Progenitor cell of endocrine pancreas (in vitro differentiated cells): ENCODE measurements around the gene SUGCT. TPM values are rescaled to one million over a fixed set of nuclear protein-coding genes. Genes with fewer than 3 reads are reported as not detected.
A peak's percentile ranks its signal among the peaks of the same experiment; 100 is the strongest.

ENCODE experiments used
- DNase-seq: peaks from one replicate; pipeline ENCODE4 v3.0.0; 2021; ENCODE audit warnings: low spot score; ENCODE audit not compliant: unreplicated experiment
- H3K27ac Mint-ChIP-seq: 2 replicates; pipeline ENCODE4 v1.8.0; 2021; ENCODE audit warnings: mild to moderate bottlenecking, moderate library complexity, mixed read lengths
- H3K27me3 Mint-ChIP-seq: 2 replicates; pipeline ENCODE4 v1.8.0; 2021; ENCODE audit warnings: mixed read lengths
- H3K36me3 Mint-ChIP-seq: 2 replicates; pipeline ENCODE4 v1.8.0; 2022; ENCODE audit warnings: mixed read lengths; ENCODE audit not compliant: insufficient read depth
- H3K4me1 Mint-ChIP-seq: 2 replicates; pipeline ENCODE4 v1.8.0; 2021; ENCODE audit warnings: low read depth, mixed read lengths
- H3K4me3 Mint-ChIP-seq: 2 replicates; pipeline ENCODE4 v1.8.0; 2021; ENCODE audit warnings: low read depth, mild to moderate bottlenecking, moderate library complexity, mixed read lengths
- H3K9me3 Mint-ChIP-seq: 2 replicates; pipeline ENCODE4 v1.8.0; 2021; ENCODE audit warnings: low read depth, mixed read lengths
- total RNA-seq: library from RNA; stranded (reverse); gene quantifications from 2 replicates; pipeline ENCODE4 v1.2.1, GENCODE V29; 2021
- TF ChIP-seq, protein P1 (sequence below): fragments of 200-600 bp; sonication (generic); IDR thresholded peaks from one replicate; pipeline ENCODE4 v1.5.0; 2021; ENCODE audit warnings: antibody characterized with exemption, mild to moderate bottlenecking; ENCODE audit not compliant: unreplicated experiment

Gene SUGCT
- total RNA-seq, 1 donor from 2014 or later, result 6.2 TPM

DNA sequence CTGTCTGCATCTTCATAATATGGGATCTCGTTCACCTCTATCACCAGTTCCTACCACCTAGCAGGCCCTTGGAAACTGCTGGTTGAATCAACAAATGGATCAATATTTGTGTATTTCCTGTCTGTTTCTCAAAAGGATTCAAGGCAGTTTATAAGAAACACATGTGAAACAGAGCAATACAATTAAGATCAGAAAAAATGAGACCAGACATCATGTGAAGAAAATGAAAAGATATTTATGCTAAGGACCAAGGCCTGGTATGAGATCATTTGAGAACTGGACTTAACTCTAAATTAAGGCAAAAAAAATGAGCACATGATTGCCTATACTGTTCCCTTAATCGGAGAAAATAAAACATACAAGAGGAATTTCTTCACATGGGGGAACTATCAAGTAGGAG lies 589.0 kb downstream of the SUGCT start:
- Mint-ChIP-seq H3K4me3 (no peak overlapping the region), H3K27me3 (no peaks in the 10 kb centered on the region), H3K9me3 (peaks cover 4% of the 10 kb centered on the region), H3K4me1 (peaks cover 2% of the 10 kb centered on the region), H3K27ac (no peak overlapping the region), H3K36me3 (no peaks in the 10 kb centered on the region)
- no peak for DNase-seq
- TF ChIP-seq, protein P1, sequence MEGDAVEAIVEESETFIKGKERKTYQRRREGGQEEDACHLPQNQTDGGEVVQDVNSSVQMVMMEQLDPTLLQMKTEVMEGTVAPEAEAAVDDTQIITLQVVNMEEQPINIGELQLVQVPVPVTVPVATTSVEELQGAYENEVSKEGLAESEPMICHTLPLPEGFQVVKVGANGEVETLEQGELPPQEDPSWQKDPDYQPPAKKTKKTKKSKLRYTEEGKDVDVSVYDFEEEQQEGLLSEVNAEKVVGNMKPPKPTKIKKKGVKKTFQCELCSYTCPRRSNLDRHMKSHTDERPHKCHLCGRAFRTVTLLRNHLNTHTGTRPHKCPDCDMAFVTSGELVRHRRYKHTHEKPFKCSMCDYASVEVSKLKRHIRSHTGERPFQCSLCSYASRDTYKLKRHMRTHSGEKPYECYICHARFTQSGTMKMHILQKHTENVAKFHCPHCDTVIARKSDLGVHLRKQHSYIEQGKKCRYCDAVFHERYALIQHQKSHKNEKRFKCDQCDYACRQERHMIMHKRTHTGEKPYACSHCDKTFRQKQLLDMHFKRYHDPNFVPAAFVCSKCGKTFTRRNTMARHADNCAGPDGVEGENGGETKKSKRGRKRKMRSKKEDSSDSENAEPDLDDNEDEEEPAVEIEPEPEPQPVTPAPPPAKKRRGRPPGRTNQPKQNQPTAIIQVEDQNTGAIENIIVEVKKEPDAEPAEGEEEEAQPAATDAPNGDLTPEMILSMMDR, result no peak

DNA sequence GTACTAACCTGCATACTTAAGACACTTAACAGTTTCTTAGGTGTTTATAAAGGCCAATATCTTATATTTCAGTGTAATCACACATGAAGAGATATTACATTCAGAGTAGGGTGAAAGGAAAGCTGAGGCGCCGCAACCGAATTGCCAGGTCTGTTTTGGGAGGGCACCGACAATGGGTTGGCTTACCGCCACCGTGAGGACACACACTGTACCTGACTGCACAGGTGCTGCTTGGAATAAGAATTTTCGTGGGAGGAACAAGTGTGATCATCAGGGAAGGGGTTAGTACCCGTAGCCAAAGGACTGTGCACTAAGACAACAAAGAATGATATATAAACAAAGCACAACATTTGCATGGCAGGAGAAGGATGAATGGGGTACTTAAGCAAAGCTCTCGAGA lies 591.8 kb downstream of the SUGCT start:
- H3K4me1 Mint-ChIP-seq, result peaks cover 2% of the 10 kb centered on the region
- no peaks in the 10 kb centered on the region for H3K36me3 Mint-ChIP-seq
- no peak overlapping the region for H3K4me3 Mint-ChIP-seq
- DNase-seq, result no peak
- H3K9me3 Mint-ChIP-seq, result peaks cover 10% of the 10 kb centered on the region
- H3K27me3 Mint-ChIP-seq, result no peaks in the 10 kb centered on the region
- TF ChIP-seq, protein P1, result no peak
- no peak overlapping the region for H3K27ac Mint-ChIP-seq

DNA sequence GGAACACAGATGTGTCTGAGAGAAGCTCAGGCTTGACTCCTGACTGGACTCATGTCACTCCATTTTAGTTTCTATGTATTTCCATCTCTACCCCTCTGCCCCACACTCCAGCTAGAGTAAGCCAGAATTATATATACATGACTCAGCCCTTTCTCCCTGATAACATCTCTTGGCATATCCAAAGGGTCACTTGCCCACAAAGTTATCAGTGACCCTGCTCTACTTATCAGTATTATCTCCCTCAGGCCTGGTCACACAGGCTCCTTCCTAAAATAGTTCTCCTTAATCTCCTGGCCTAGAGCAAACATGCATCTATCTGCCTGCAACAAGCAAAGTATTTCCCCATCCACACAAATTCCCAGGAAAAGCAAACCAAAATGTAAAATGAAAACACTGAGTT lies 598.3 kb downstream of the SUGCT start:
- no peaks in the 10 kb centered on the region for H3K27me3 Mint-ChIP-seq
- peaks cover 10% of the 10 kb centered on the region for H3K4me1 Mint-ChIP-seq
- no peak overlapping the region for H3K4me3 Mint-ChIP-seq

DNA sequence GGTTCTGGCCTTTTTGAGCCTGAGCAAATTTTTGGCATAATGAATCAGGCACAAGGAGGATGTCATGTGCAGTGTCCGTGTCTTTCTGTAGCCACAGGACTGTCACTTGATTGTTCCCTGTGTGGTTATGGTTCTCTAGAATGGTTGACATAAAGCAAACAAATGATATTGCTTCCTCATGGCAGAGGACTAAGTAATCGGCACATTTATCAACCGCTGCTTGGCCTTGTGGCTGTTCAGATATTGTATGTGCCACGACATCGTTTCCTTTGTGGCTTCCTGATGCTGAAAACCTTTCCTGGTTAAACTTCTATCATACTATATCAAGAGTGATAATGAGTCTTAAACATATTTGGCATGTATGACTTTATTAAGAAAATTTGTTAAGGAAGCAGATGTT lies 598.8 kb downstream of the SUGCT start:
- TF ChIP-seq, protein P1, result no peak
- Mint-ChIP-seq H3K9me3 (peaks cover 13% of the 10 kb centered on the region), H3K27me3 (no peaks in the 10 kb centered on the region), H3K36me3 (no peaks in the 10 kb centered on the region), H3K27ac (peak overlapping the region; percentile 4), H3K4me1 (peaks cover 10% of the 10 kb centered on the region), H3K4me3 (no peak overlapping the region)
- DNase-seq, result no peak

More for the DNA sequence above, 598.3 kb downstream of the SUGCT start:
- no peak for DNase-seq
- TF ChIP-seq, protein P1, result no peak
- H3K9me3 Mint-ChIP-seq, result peaks cover 13% of the 10 kb centered on the region
- H3K36me3 Mint-ChIP-seq, result no peaks in the 10 kb centered on the region
- H3K27ac Mint-ChIP-seq, result peak overlapping the region; percentile 4

DNA sequence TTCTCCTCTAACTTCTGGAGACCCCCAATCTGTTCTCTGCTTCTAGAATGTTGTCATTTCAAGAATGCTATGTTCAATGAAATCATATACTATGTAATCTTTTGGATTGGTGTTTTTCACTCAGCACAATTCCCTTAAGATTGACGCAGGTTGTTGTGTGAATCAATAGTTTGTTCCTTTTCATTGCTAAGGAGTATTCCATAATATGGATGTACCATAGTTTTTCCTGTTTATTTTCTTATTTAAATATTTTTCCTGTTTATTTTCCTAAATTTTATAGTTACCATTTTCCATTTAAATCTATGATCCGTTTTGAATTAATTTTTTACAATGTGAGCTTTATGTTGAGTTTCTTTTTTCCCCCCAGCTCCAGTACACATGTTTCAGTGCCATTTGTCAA lies 604.5 kb downstream of the SUGCT start:
- Mint-ChIP-seq H3K4me3 (no peak overlapping the region), H3K9me3 (peaks cover 14% of the 10 kb centered on the region), H3K27ac (no peak overlapping the region), H3K27me3 (no peaks in the 10 kb centered on the region), H3K36me3 (peaks cover 1% of the 10 kb centered on the region), H3K4me1 (no peaks in the 10 kb centered on the region)
- no peak for DNase-seq
- TF ChIP-seq, protein P1, result no peak
